Omental fat pad (tissue), 4 donors: ENCODE results near the gene ANK3. TPM values are rescaled to one million over a fixed set of nuclear protein-coding genes. Genes with fewer than 3 reads are reported as not detected.

Experiments
- ATAC-seq: fragments of 150-250 bp; one replicate; pipeline ENCODE4 v1.9.1; 2016; ENCODE audit warnings: mild to moderate bottlenecking, moderate library complexity; ENCODE audit not compliant: low FRiP score
- DNase-seq: peaks from one replicate; pipeline ENCODE4 v3.0.0-alpha.2; 2019; ENCODE audit warnings: low spot score
- total RNA-seq, 4 donors: library from RNA; depleted of rRNA; stranded (reverse); fragments of >200 nt; gene quantifications; one replicate each; pipeline ENCODE4 v1.1.0, GENCODE V29; 2016
- TF ChIP-seq, protein P1 (sequence below), 3 donors: fragments of 450-650 bp; IDR thresholded peaks; one replicate each; pipeline ENCODE4 v1.5.1; 2016 to 2017; ENCODE audit warnings: antibody characterized with exemption in 3 of 3, mild to moderate bottlenecking in 3 of 3, moderate library complexity in 2 of 3

The ANK3 gene
- total RNA-seq, 4 donors from 2014 or later: 10.5 to 22.5 (median 13.3) TPM

DNA sequence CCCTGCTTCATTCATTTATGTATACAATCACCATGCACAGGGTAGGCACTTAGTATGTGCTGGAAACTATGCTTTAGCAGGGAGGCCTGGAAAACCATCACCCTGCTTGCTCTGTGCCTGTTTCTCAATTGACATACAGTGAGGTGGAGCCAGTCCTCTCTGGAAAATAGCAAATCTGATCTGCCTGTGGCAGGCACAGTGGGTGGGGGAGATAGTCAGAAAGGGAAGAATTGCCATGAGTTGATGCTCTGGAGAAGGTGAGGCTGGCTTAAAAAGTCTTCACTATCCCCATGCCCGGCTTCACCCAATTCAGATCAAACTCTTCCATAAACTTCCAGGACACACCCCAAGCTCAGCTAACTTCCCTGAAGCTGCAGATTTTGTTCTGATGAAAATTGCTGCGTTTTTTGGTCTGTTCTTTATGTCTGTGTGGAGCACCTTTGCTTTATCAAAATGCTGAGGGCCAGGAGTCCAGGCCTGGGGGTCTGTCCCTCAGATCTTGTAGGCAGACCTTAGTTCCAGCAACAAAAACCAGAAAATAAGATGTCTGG lies 84.8 kb downstream of the ANK3 start:
- DNase-seq (no peak), ATAC-seq (no peak)
- TF ChIP-seq, protein P1, sequence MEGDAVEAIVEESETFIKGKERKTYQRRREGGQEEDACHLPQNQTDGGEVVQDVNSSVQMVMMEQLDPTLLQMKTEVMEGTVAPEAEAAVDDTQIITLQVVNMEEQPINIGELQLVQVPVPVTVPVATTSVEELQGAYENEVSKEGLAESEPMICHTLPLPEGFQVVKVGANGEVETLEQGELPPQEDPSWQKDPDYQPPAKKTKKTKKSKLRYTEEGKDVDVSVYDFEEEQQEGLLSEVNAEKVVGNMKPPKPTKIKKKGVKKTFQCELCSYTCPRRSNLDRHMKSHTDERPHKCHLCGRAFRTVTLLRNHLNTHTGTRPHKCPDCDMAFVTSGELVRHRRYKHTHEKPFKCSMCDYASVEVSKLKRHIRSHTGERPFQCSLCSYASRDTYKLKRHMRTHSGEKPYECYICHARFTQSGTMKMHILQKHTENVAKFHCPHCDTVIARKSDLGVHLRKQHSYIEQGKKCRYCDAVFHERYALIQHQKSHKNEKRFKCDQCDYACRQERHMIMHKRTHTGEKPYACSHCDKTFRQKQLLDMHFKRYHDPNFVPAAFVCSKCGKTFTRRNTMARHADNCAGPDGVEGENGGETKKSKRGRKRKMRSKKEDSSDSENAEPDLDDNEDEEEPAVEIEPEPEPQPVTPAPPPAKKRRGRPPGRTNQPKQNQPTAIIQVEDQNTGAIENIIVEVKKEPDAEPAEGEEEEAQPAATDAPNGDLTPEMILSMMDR (IDR thresholded peaks at IDR 0.05): no peak

DNA sequence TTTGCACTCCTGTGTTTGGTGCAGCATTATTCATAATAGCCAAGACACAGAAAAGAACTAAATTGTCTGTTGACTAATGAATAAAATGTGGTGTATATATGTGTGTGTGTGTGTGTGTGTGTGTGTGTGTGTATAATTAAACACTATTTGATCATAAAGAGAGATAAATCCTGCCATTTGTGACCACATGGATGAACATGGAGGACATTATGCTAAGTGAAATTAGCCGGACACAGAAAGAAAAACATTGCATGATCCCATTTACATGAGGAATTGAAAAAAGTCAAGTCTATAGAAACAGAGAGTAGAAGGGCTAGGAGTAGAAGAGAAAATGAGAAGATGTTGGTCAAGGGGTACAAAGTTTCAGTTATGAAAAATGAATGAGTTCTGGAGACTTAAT lies 85.9 kb downstream of the ANK3 start:
- ATAC-seq: no peak
- no peak for DNase-seq
- TF ChIP-seq, protein P1 (IDR thresholded peaks at IDR 0.05): no peak

DNA sequence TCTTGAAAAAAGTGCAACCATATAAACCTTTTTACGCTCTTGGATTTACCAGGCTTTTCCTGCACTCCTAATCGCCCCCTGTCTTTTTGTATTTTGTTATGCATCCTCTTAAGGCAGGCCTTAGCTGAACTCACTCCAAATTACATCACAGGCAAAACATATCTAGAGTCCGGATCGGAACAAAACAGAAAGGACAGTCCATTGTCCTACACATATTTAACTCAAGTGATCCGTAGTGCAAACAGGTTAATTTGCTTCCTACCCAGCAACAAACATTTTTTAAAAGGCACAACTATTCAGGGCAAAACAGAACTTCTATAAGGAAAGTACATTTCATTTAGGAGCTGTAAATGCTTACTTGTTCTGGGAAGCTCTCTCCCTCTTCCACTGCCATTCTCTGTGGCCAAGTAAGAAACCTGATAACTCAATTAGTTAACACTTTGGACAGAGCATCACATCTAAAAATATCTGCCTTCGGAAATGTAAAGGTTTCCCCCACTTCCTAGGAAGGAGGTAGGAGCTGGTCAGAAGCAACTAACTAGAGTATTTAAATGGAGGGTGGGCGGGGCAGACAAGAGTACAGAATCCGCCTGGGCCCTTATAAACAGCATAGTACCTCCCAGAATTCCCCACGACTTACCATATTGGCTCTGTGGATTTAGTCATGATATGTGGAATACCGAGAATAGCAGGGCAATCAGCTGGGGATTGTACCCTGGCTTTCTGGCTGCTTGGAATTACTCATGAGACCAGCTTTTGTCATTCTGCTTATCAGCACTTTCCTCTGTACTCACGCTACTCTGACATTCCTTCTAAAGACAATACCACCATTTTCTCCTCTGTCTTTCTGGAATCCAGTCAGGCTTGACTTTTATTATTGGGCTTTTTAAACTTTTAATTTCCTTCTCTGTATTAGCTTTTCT lies 89.5 kb downstream of the ANK3 start:
- TF ChIP-seq, protein P1 (IDR thresholded peaks at IDR 0.05): no peak
- no peak for ATAC-seq

DNA sequence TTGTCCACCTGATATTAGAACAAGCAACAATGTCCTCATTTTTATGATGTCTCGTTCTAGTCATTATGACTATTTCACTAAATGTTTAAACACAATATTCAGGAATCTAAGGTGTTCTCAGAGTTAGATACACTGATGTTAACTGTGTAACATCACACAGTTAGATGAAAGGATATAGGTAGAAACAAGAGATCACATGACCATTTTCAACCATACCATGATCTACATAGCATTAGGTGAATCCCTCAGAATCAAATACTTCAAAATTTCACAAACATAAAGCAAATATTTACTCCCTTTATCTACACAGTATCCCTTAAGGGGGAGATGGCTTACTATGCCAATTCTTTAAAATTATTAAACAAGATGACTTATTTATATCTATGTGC lies 90.3 kb downstream of the ANK3 start:
- TF ChIP-seq, protein P1 (IDR thresholded peaks at IDR 0.05): no peak
- DNase-seq (no peak), ATAC-seq (no peak)

More for the DNA sequence above, 89.5 kb downstream of the ANK3 start:
- no peak for DNase-seq

DNA sequence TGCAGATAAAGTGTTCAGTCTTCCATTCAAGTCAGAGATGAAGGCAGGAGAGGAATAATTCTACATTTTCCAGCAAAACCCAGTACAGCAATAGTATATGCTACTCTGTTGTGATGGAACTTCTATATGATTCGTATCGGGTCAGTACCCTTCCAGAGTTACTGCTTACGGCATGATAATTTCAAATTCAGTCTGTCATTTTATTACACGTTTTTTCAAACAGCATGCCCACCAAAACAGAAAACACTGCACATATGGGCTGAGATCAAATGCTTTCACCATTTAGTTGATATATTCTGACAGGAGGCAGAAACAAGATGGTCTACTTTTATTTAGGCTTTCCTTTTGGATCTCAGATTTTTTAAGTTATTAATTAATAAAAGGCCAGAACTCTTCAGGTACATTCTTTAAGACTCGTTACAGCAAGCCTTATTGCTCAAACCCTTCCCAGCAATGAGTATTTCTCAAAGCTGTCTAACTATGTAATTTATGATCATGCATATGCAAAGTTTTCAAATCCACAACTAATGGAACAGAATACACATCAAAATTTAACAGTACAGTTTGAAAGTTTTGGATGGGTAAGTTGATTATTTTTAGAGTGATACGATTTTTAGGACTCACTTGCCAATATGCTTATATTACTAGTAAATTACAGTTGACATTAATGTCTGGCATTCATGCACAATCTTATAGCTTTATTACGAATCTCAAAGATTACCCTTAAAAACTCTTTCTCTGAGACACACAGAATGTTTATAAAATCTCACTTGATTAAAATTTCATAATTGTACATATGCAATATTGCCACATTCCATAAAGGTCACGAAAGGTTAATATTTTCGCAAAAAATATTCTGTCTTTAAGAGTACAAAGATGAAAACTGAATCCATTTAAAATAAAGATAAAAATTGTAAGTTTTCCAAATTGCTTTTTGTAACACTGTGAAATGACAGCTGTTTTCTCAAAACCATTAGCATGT lies 91.0 kb downstream of the ANK3 start:
- DNase-seq (no peak), ATAC-seq (no peak)
- TF ChIP-seq, protein P1 (IDR thresholded peaks at IDR 0.05): no peak

DNA sequence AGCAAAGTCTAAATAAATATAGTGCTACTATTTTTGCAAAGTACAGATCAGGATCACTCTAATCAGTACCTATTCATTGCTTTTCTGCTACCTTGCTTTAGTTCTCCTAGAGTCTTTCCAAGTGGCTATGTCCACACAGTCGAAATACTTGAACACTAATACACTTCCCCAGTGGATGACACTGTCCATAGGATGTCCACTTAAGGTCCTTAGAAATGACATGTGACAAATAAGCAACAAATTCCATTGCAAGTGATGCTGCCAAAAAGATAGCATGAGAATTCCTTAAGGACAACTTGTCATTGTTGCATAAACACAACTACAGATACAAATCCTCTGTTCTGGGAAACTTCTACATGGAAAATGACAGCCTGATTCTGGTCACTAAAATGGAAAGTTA lies 93.6 kb downstream of the ANK3 start:
- TF ChIP-seq, protein P1 (IDR thresholded peaks at IDR 0.05): no peak
- DNase-seq (no peak), ATAC-seq (no peak)
